RPMI7951 (cell line): ENCODE data around the gene AP1M1. TPM values are rescaled to one million over a fixed set of nuclear protein-coding genes. Genes with fewer than 3 reads are reported as not detected.
"Not testable (repeated sequence)": the region's sequence is repeated elsewhere in the genome, so short reads cannot be mapped to it uniquely, and the experiment has no call there.

ENCODE experiments used
- DNase-seq: peaks from one replicate; pipeline ENCODE4 v3.0.0-alpha.2; 2012; ENCODE audit warnings: low read depth
- total RNA-seq: library from RNA; depleted of rRNA; stranded (reverse); fragments of >200 nt; shearing (Covaris generic); gene quantifications from 2 replicates; pipeline ENCODE4 v1.2.3, GENCODE V29; 2014

The AP1M1 gene
- total RNA-seq, 1 experiment from 2014 or later, result 134 TPM

- DNase-seq, result no peak
Measured at GRCh38 chr19:16261584-16262368, 64.1 kb downstream of the AP1M1 start.

DNA sequence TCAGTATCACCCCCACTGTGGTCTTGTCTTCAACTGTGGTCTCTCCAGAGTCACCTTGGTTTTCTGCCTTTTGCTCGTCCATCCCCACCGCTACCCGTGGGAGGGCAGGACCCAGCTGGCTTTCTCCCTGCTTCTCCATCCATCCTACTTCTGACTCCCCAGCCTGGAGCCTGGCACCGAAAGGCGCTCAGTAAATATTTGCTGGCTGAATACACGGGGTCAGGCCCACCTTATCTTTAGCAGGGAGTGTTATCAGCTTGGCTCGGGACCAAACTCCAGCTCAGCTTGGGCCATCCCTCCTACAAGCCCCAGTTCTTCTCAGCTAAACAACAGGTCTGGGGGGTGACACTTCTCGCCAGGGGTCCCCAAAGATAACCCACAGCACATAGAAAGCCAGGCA, 64.9 kb downstream of the AP1M1 start:
- DNase-seq, result no peak

- DNase-seq, result no peak
Measured at GRCh38 chr19:16263141-16263761, 65.5 kb downstream of the AP1M1 start.

DNA sequence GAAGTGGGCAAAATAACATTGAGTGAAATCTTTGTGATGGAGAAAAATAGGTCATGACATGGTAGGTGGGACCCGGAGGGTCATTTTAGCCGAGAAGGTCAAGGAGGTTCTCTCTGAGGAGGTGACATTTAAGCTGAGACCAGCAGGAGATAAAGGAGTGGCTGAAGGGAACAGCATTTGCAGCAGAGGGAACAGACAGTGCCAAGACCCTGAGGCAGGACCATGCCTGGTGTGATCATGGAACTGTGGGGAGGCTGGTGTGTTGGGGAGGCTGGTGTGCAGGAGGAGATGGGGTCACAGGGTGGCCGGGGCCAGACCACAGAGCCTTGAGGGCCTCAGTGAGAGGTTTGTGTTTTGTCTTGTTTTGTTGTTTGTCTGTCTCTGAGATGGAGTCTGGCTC, 67.5 kb downstream of the AP1M1 start:
- no peak for DNase-seq

DNA sequence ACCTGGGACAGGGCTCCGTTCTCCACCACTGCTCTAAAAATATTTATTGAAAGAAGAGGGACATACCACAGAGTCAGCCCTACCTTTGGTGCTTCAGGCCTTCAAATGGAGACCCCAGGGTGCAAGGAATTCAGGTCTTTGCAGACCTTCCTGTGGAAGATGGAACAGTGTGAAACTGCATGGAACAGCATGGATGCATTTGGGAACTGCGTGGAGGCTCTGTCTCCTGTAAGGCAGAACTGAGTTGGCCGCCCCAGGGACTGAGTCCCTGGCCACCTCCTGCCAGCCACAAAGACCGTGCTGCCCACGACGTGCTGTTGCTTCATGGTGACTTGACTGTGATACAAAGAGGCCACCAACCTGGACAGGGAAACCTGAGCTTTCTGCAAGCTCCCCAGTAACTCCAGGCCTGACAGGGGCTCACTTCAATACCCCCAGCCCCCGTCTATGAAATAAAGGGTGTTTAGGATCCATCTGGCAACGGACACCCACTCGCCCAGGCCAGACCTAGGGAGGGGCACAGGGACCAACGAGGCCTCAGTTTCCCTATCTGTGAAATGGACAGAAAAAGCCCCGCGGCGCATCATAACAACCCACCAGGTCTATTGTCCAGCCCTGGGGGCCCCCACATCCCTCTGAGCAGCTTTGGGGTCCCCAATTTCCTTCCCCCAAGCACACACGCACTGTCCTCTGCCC, 68.3 kb downstream of the AP1M1 start:
- no peak for DNase-seq

DNA sequence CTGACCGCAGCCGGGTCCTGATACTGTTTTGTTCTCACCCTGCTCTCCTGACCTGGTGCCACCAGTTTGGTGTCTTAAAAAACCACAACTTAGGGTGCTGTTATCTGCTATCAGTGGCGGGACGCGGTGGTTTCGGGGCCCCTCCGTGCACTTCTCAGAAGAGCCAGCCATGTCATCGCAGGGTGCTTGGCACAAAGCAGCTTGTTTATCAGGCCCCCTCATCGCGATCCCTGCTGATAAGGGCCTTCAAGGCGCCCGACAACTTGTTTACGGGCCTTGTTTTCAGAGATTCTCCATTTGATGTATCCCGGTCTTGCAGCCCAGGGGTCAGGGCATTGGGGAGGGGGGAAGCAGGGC, 68.9 kb downstream of the AP1M1 start:
- DNase-seq, result no peak

GRCh38 chr19:16268676-16269319, 71.1 kb downstream of the AP1M1 start:
- DNase-seq, result no peak

- no peak for DNase-seq
Measured at GRCh38 chr19:16272945-16273344, 75.2 kb downstream of the AP1M1 start.

- no peak for DNase-seq
Measured at GRCh38 chr19:16274447-16274846, 76.7 kb downstream of the AP1M1 start.

DNA sequence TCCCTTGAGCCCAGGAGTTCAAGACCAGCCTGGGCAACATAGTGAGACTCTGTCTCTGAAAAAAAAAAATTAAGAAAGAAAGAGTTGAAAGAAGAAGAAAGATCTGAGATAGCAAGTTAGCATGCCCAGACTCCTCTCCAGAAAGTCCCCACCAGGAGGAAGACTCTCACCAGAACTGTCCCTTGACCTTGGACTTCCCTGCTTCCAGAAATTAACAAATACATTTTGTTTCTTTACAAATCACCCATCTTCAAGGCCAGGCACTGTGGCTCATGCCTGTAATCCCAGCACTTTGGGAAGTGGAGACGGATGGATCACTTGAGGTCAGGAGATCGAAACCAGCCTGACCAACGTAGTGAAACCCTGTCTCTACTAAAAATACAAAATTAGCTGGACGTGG, 82.6 kb downstream of the AP1M1 start:
- no peak for DNase-seq

DNA sequence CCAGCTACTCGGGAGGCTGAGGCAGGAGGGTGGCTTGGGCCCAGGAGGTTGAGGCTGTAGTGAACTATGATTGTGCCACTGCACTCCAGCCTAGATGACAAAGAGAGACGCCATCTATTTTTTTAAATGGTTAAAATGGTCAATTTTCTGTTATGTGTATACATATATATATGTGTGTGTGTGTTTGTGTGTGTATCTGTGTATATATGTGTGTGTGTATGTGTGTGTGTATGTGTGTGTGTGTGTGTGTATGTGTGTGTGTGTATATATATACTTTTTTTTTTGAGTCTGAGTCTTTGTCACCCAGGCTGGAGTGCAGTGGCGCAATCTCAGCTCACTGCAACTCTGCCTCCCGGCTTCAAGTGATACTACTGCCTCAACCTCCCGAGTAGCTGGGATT, 84.0 kb downstream of the AP1M1 start:
- DNase-seq, result no peak

- peak; percentile 39 for DNase-seq
Measured at GRCh38 chr19:16283210-16284061, 85.7 kb downstream of the AP1M1 start.

DNA sequence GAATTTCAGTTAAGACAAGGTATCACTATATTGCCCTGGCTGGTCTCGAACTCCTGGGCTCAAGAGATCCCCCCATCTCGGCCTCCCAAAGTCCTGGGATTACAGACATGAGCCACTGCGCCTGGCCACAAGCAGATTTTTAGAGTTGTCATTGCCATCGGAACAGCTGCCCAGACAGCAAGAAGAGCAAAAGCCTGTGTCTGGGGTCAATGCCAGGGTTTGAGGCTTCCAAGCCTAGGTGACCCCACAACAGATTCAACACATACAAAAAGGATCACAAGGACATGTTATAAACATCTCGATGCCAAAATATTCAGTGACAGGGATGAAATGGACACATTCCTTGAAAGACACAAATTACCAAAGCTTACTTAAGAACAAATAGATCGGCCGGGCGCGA, 86.8 kb downstream of the AP1M1 start:
- DNase-seq, result no peak

DNA sequence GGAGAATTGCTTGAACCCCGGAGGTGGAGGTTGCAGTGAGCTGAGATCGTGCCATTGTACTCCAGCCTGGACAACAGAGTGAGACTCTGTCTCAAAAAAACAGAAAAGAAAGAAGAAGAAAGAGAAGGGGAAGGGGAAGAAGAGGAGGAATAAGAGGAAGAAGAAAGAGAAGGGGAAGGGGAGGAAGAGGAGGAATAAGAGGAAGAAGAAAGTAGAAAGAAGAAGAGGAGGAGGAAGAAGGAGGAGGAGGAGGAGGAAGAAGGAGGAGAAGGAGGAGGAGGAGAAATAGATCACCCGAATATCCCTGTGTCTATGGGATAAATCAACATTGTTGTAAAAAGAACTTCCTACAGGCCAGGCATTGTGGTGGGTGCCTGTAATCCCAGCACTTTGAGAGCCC, 87.4 kb downstream of the AP1M1 start:
- not testable (repeated sequence) for DNase-seq

DNA sequence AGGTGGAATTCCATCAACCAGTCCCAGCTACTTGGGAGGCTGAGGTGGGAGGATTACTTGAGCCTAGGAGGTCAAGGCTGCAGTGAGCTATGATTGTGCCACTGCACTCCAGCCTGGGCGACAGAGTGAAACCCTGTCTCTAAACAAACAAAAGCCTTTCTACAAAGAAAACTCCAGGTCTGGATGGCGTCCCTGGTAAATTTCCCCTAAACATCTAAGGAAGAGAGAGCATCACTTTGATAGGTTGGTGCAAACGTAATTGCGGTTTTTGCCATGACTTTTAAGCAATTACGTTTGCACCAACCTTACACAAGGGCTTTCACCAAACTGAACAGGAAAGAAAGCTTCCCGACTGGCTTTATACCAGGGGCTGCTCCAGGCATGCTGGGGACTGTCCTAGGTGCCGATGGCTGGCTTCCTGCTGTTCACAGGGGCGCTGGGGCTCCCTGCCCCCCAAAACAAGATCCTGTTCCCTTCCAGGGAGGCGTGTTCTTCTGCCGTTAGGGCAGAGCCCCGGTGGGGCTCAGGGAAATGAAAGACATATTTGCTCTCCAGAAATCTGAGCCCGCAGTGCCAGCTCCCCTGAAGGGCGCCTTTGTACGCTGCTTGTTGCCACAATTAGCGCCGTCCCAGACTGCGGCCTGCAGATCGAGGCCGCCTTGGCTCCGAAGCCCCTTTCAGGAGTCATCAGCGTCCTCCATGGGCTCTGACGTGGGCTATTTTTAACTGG, 88.2 kb downstream of the AP1M1 start:
- DNase-seq, result peak; percentile 25

DNA sequence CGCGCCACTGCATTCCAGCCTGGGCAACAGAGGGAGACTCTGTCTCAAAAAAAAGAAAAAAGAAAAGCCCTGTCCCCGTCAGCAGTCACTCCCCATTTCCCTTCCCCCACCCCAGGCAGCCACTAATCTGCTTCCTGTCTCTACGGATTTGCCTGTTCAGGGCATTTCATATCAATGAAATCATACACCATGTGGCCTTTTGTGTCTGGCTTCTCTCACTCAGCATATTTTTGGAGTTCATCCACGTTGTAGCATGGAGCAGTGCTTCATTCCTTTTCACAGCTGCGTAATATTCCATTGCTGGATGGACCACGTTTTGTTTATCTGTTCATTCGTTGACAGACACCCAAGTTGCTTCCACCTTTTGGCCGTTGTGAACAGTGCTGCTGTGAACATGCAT, 90.8 kb downstream of the AP1M1 start:
- no peak for DNase-seq

- DNase-seq, result no peak
Measured at GRCh38 chr19:16289594-16289993, 91.9 kb downstream of the AP1M1 start.

GRCh38 chr19:16290692-16291091, 93.0 kb downstream of the AP1M1 start:
- DNase-seq, result no peak

GRCh38 chr19:16293118-16294091, 95.7 kb downstream of the AP1M1 start:
- DNase-seq, result peak; percentile 97

- DNase-seq, result no peak
Measured at GRCh38 chr19:16295057-16295456, 97.3 kb downstream of the AP1M1 start.
